ENCODE data around the gene ELL2.

GRCh38 chr5:95957561-95958203 is 4.0 kb downstream of the ELL2 start:
- no peak for TF ChIP-seq EZH2 (IDR thresholded peaks at IDR 0.05; ENCODE audit: borderline replicate concordance, insufficient read depth, low read length, poor library complexity, severe bottlenecking)
- TF ChIP-seq POLR2AphosphoS5 (IDR thresholded peaks at IDR 0.05) = no peak
- no peak for TF ChIP-seq CTCF (IDR thresholded peaks at IDR 0.05; ENCODE audit: poor library complexity, severe bottlenecking)
- no peak for TF ChIP-seq EP300 (conservative IDR thresholded peaks at IDR 0.05; ENCODE audit: poor library complexity, severe bottlenecking)
- TF ChIP-seq TAF1 (IDR thresholded peaks at IDR 0.05; ENCODE audit: low read depth) = no peak

Measured in neural cell (in vitro differentiated cells).